ENCODE measurements around the gene CHN1.

DNA sequence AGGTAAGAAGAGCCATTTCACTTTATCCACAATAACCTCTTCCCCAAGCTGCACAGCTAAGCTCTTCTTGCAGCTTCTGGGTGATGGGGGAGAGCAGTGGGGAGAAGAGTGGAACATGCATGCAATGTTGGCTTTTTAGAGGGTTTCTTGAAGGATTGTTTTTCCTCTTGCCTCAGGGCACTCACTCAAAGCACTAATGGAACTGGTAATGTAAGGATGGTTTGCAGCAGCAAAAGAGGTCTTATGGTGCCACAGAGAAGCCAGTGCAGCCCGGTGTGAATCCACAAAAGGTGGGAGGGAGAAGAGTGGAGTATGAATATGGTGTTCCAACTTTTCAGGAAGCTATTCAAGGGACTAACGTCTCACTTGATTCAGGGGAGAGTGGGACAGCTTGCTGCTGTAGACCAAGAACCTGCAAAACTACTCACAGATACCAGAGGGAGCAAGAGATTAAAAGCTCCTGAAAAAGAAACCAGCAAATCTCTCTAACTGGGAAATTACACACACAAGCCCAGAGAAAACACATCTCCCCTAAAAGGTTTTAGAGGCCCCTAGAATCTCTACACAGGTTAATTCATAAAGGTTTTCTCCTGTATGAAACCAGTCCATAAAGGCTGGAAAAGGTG is 116.4 kb downstream of the CHN1 start:
- no peak for TF ChIP-seq CTCF (IDR thresholded peaks at IDR 0.05)
- TF ChIP-seq POLR2A (IDR thresholded peaks at IDR 0.05), result no peak
